Neural cell (in vitro differentiated cells): Measurements from ENCODE around the gene IDH3G. TPM values are rescaled to one million over a fixed set of nuclear protein-coding genes. Genes with fewer than 3 reads are reported as not detected.

Experiments
- H2AFZ ChIP-seq: fragments of 200-600, 300-800 bp; sonication (generic), shearing (Covaris generic); 2 replicates; pipeline ENCODE4 v1.6.0; 2014; ENCODE audit warnings: low read depth, mild to moderate bottlenecking, antibody characterized with exemption, low read length, moderate library complexity
- H3F3A ChIP-seq: fragments of 200-600 bp; shearing (Covaris generic); 2 replicates; pipeline ENCODE4 v1.6.1; 2016; ENCODE audit warnings: mild to moderate bottlenecking, moderate library complexity, mixed read lengths, antibody characterized with exemption, low read length; ENCODE audit not compliant: insufficient read depth, poor library complexity, severe bottlenecking
- H3K27ac ChIP-seq: fragments of 200-600, 300-800 bp; sonication (generic), shearing (Covaris generic); 2 replicates; pipeline ENCODE4 v1.5.1; 2014; ENCODE audit warnings: mild to moderate bottlenecking, low read length, moderate library complexity
- H3K27me3 ChIP-seq: fragments of 300-800, 200-600 bp; sonication (generic), shearing (Covaris generic); 2 replicates; pipeline ENCODE4 v1.6.0; 2014; ENCODE audit warnings: mild to moderate bottlenecking, low read depth, low read length, moderate library complexity; ENCODE audit not compliant: insufficient read depth
- H3K36me3 ChIP-seq: fragments of 300-800, 200-600 bp; sonication (generic), shearing (Covaris generic); 2 replicates; pipeline ENCODE4 v1.5.1; 2014; ENCODE audit warnings: mild to moderate bottlenecking, antibody characterized with exemption, low read length, moderate library complexity; ENCODE audit not compliant: insufficient read depth
- H3K4me2 ChIP-seq: fragments of 300-800, 200-600 bp; sonication (generic), shearing (Covaris generic); 2 replicates; pipeline ENCODE4 v1.6.0; 2014; ENCODE audit warnings: mild to moderate bottlenecking, low read length
- H3K4me3 ChIP-seq: fragments of 300-800, 200-600 bp; sonication (generic), shearing (Covaris generic); 2 replicates; pipeline ENCODE4 v1.5.1; 2014; ENCODE audit warnings: mild to moderate bottlenecking, low read length, moderate library complexity
- H3K79me2 ChIP-seq: fragments of 200-600 bp; shearing (Covaris generic); replicated peaks from 2 replicates; pipeline ENCODE4 v1.6.0; 2014; ENCODE audit warnings: mild to moderate bottlenecking, low read length, moderate library complexity; ENCODE audit not compliant: insufficient read depth
- H3K9ac ChIP-seq: fragments of 300-800, 200-600 bp; sonication (generic), shearing (Covaris generic); 2 replicates; pipeline ENCODE4 v1.6.1; 2016; ENCODE audit warnings: mild to moderate bottlenecking, low read length, mixed read lengths
- H3K9me2 ChIP-seq: fragments of 200-600 bp; shearing (Covaris generic); 2 replicates; pipeline ENCODE4 v1.6.1; 2016; ENCODE audit warnings: mild to moderate bottlenecking, low read length, mixed read lengths; ENCODE audit not compliant: insufficient read depth
- H3K9me3 ChIP-seq: fragments of 200-600, 300-800 bp; sonication (generic), shearing (Covaris generic); 2 replicates; pipeline ENCODE4 v1.6.1; 2016; ENCODE audit warnings: mild to moderate bottlenecking, mixed run types, low read length, moderate library complexity, mixed read lengths
- H4K20me1 ChIP-seq: fragments of 200-600 bp; shearing (Covaris generic); 2 replicates; pipeline ENCODE4 v1.6.1; 2016; ENCODE audit warnings: mild to moderate bottlenecking, mixed run types; ENCODE audit not compliant: insufficient read depth
- EZH2 ChIP-seq: fragments of 200-600, 300-800 bp; shearing (Covaris generic), sonication (generic); IDR thresholded peaks from 2 replicates; pipeline ENCODE4 v1.6.1; 2014; ENCODE audit warnings: antibody characterized with exemption, low read length, borderline replicate concordance, mild to moderate bottlenecking; ENCODE audit not compliant: insufficient read depth, poor library complexity, severe bottlenecking
- MXI1 ChIP-seq: fragments of 450-650 bp; conservative IDR thresholded peaks from 2 replicates; pipeline ENCODE4 v1.6.1; 2014; ENCODE audit warnings: antibody characterized with exemption, mild to moderate bottlenecking; ENCODE audit not compliant: poor library complexity, severe bottlenecking
- POLR2AphosphoS5 ChIP-seq: IDR thresholded peaks from 2 replicates; pipeline ENCODE4 v1.6.1; 2012
- RAD21 ChIP-seq: fragments of 450-650 bp; conservative IDR thresholded peaks from 2 replicates; pipeline ENCODE4 v1.6.1; 2014; ENCODE audit warnings: antibody characterized with exemption, mild to moderate bottlenecking, moderate library complexity
- SMC3 ChIP-seq: fragments of 450-650 bp; conservative IDR thresholded peaks from 2 replicates; pipeline ENCODE4 v1.6.1; 2014; ENCODE audit warnings: antibody characterized with exemption, mild to moderate bottlenecking, moderate library complexity; ENCODE audit not compliant: poor library complexity
- TAF1 ChIP-seq: IDR thresholded peaks from 2 replicates; pipeline ENCODE4 v1.6.1; 2012; ENCODE audit warnings: low read depth
- polyA plus RNA-seq: library from polyadenylated mRNA; depleted of rRNA; stranded (reverse); fragments of >200 nt; gene quantifications from 2 replicates; pipeline ENCODE4 v1.2.3, GENCODE V29; 2014
- TF ChIP-seq, protein P1 (sequence below): IDR thresholded peaks from 2 replicates; pipeline ENCODE4 v1.6.1; 2012; ENCODE audit warnings: borderline replicate concordance

IDH3G gene
- polyA plus RNA-seq, 1 donor from 2014 or later: 64.7 TPM

DNA sequence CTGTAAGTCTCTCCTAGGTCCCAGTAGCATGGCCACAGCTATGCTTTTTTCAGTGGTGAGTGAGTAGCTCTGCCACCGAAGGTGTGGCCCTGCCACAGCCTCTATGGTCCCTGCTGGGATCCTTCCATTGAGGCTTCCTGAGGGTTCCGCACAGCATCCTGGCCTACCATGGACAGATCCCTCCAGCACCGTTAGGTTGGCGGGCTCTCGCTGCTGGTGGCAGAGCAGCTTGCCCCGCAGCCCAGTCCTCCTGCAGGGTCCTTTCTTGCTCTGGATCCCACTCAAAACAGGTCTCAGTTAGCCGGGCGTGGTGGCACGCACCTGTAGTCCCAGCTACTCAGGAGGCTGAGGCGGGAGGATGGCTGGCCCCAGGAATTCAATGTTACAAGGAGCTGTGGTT, 38.6 kb upstream of the IDH3G start:
- Histone ChIP-seq H3K9ac (no peak overlapping the region), H3K9me3 (no peaks in the 10 kb centered on the region), H2AFZ (no peak overlapping the region), H4K20me1 (no peaks in the 10 kb centered on the region), H3K4me3 (no peak overlapping the region), H3K79me2 (peaks cover 12% of the 10 kb centered on the region), H3F3A (no peaks in the 10 kb centered on the region), H3K4me2 (no peak overlapping the region), H3K36me3 (no peaks in the 10 kb centered on the region), H3K9me2 (no peaks in the 10 kb centered on the region), H3K27ac (no peak overlapping the region), H3K27me3 (no peaks in the 10 kb centered on the region)
- no peak for TF ChIP-seq MXI1

DNA sequence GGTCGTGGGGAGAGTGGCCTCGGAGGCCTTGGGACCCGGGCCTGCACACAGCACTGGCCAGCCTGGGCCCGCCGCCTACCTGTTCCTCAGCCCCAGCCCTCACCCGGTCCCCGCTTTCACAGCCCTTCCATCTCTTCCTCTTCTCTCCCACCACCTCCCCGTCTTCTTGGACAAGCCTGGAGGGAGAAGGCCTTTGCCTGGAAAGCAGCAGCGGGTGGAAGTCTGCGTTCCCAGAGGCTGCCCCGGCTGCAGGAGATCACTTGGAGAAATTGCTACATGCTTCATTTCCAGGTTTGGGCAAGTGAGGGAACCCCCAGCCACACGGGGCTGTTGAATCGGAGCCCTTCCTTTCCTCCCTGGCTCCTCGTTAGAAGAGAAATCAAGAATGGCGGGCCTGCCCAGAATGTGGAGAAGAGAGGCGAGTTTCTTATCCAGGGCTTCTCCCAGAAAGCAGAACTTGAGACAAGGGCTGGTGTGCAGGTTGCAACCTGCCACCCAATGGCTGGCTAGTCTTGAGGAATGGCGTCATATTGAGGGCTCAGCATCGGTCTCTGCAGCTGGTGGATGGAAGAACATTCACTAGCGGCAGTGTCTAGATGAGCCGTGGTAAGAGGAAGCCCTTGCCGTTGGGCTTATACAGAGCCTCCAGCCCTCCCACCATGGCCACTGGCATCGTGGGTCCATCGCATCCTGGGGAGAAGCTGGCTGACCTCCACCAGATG, 37.4 kb upstream of the IDH3G start:
- no peaks in the 10 kb centered on the region for H3K27me3 ChIP-seq
- no peaks in the 10 kb centered on the region for H3K9me2 ChIP-seq
- peak overlapping the region; percentile 65 for H3K4me3 ChIP-seq
- peaks cover 23% of the 10 kb centered on the region for H3K79me2 ChIP-seq
- H3K27ac ChIP-seq: peak overlapping the region; percentile 94
- H3F3A ChIP-seq: no peaks in the 10 kb centered on the region
- H4K20me1 ChIP-seq: no peaks in the 10 kb centered on the region
- H2AFZ ChIP-seq: no peak overlapping the region
- no peaks in the 10 kb centered on the region for H3K36me3 ChIP-seq
- H3K4me2 ChIP-seq: peak overlapping the region; percentile 39
- TF ChIP-seq EZH2 (no peak), TAF1 (no peak), SMC3 (no peak), MXI1 (no peak)
- TF ChIP-seq, protein P1, sequence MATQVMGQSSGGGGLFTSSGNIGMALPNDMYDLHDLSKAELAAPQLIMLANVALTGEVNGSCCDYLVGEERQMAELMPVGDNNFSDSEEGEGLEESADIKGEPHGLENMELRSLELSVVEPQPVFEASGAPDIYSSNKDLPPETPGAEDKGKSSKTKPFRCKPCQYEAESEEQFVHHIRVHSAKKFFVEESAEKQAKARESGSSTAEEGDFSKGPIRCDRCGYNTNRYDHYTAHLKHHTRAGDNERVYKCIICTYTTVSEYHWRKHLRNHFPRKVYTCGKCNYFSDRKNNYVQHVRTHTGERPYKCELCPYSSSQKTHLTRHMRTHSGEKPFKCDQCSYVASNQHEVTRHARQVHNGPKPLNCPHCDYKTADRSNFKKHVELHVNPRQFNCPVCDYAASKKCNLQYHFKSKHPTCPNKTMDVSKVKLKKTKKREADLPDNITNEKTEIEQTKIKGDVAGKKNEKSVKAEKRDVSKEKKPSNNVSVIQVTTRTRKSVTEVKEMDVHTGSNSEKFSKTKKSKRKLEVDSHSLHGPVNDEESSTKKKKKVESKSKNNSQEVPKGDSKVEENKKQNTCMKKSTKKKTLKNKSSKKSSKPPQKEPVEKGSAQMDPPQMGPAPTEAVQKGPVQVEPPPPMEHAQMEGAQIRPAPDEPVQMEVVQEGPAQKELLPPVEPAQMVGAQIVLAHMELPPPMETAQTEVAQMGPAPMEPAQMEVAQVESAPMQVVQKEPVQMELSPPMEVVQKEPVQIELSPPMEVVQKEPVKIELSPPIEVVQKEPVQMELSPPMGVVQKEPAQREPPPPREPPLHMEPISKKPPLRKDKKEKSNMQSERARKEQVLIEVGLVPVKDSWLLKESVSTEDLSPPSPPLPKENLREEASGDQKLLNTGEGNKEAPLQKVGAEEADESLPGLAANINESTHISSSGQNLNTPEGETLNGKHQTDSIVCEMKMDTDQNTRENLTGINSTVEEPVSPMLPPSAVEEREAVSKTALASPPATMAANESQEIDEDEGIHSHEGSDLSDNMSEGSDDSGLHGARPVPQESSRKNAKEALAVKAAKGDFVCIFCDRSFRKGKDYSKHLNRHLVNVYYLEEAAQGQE: no peak
- H3K9me3 ChIP-seq: no peaks in the 10 kb centered on the region
- peak overlapping the region; percentile 86 for H3K9ac ChIP-seq

- Histone ChIP-seq H3K4me2 (peak overlapping the region; percentile 39), H2AFZ (no peak overlapping the region)
Measured at GRCh38 chrX:153830640-153831428, 36.7 kb upstream of the IDH3G start.

More at GRCh38 chrX:153830640-153831428, 36.7 kb upstream of the IDH3G start:
- no peaks in the 10 kb centered on the region for H3K27me3 ChIP-seq
- H3K36me3 ChIP-seq: no peaks in the 10 kb centered on the region
- no peaks in the 10 kb centered on the region for H3K9me3 ChIP-seq
- H4K20me1 ChIP-seq: no peaks in the 10 kb centered on the region
- TF ChIP-seq POLR2AphosphoS5 (peak; percentile 47), RAD21 (no peak)
- H3K9ac ChIP-seq: peak overlapping the region; percentile 91
- peaks cover 26% of the 10 kb centered on the region for H3K79me2 ChIP-seq
- H3K4me3 ChIP-seq: peak overlapping the region; percentile 65
- H3K9me2 ChIP-seq: no peaks in the 10 kb centered on the region
- no peaks in the 10 kb centered on the region for H3F3A ChIP-seq
- peak overlapping the region; percentile 94 for H3K27ac ChIP-seq
